Keratinocyte (primary cell): ENCODE data around the gene NDOR1. TPM values are rescaled to one million over a fixed set of nuclear protein-coding genes. Genes with fewer than 3 reads are reported as not detected.

Experiments
- DNase-seq: peaks from one replicate; pipeline ENCODE4 v3.0.0-alpha.2; 2011; ENCODE audit warnings: low read depth, missing footprints, low spot score
- FAIRE-seq: peaks from 2 replicates; lab custom pipeline; 2011; peaks lifted over from hg19 to GRCh38; lab: Jason Lieb, UNC
- H2AFZ ChIP-seq: 2 replicates; pipeline ENCODE4 v1.6.0; 2012; ENCODE audit warnings: low read length, control low read depth, inconsistent platforms; ENCODE audit not compliant: control insufficient read depth
- H3K27ac ChIP-seq: 2 replicates; pipeline ENCODE4 v1.5.1; 2011; ENCODE audit warnings: low read length; ENCODE audit not compliant: control insufficient read depth, insufficient read depth
- H3K27me3 ChIP-seq: 3 replicates; pipeline ENCODE4 v1.6.0; 2011; ENCODE audit warnings: low read length; ENCODE audit not compliant: control insufficient read depth, insufficient read depth; ENCODE audit errors: extremely low read depth
- H3K36me3 ChIP-seq, 2 experiments: 2 replicates in 1 of 2; 3 replicates in 1 of 2; pipeline ENCODE4 v1.5.1; 2011; ENCODE audit warnings: low read length in 2 of 2, mild to moderate bottlenecking in 1 of 2; ENCODE audit not compliant: control insufficient read depth in 2 of 2, insufficient read depth in 2 of 2; ENCODE audit errors: extremely low read depth in 1 of 2
- H3K4me1 ChIP-seq: 3 replicates; pipeline ENCODE4 v1.5.1; 2011; ENCODE audit warnings: low read length; ENCODE audit not compliant: control insufficient read depth, insufficient read depth; ENCODE audit errors: extremely low read depth
- H3K4me2 ChIP-seq: 3 replicates; pipeline ENCODE4 v1.6.0; 2011; ENCODE audit warnings: low read depth, low read length; ENCODE audit not compliant: control insufficient read depth, insufficient read depth; ENCODE audit errors: extremely low read depth
- H3K4me3 ChIP-seq, 3 experiments: fragments of 200-600 bp in 1 of 3; sonication (generic) in 1 of 3; 2 replicates in 2 of 3; 3 replicates in 1 of 3; pipeline ENCODE4 v1.5.1; 2011 to 2016; ENCODE audit warnings: low read length in 3 of 3, mild to moderate bottlenecking in 3 of 3, control low read depth in 2 of 3, inconsistent platforms in 1 of 3, low read depth in 1 of 3, mixed read lengths in 1 of 3, mixed run types in 1 of 3, moderate library complexity in 1 of 3; ENCODE audit not compliant: control insufficient read depth in 2 of 3, insufficient read depth in 2 of 3; ENCODE audit errors: extremely low read depth in 1 of 3
- H3K79me2 ChIP-seq: 2 replicates; pipeline ENCODE4 v1.6.0; 2012; ENCODE audit warnings: low read length; ENCODE audit not compliant: control insufficient read depth, insufficient read depth
- H3K9ac ChIP-seq: 3 replicates; pipeline ENCODE4 v1.6.0; 2011; ENCODE audit warnings: low read length; ENCODE audit not compliant: control insufficient read depth, insufficient read depth; ENCODE audit errors: extremely low read depth
- H3K9me1 ChIP-seq: 3 replicates; pipeline ENCODE4 v1.6.0; 2011; ENCODE audit warnings: low read length; ENCODE audit not compliant: control insufficient read depth, insufficient read depth; ENCODE audit errors: extremely low read depth
- H3K9me3 ChIP-seq: 2 replicates; pipeline ENCODE4 v1.5.1; 2012; ENCODE audit warnings: low read depth, low read length; ENCODE audit not compliant: control insufficient read depth
- H4K20me1 ChIP-seq: 3 replicates; pipeline ENCODE4 v1.6.0; 2011; ENCODE audit warnings: low read length; ENCODE audit not compliant: control insufficient read depth, insufficient read depth; ENCODE audit errors: extremely low read depth
- EZH2 ChIP-seq: IDR thresholded peaks from one replicate; pipeline ENCODE4 v1.6.1; 2012; ENCODE audit warnings: inconsistent platforms, mild to moderate bottlenecking, low read length, moderate library complexity
- dilution Hi-C: fragments of 300-500 bp; cut with MboI; formaldehyde crosslinking; loops from one replicate; pipeline ENCODE4 v1.7.0; 2020; ENCODE audit warnings: low sequenced_read_pairs; ENCODE audit not compliant: extremely low pct_ligation_motif_present
- polyA plus RNA-seq, 5 experiments: library from polyadenylated mRNA; depleted of rRNA in 3 of 5; stranded (reverse) in 3 of 5; stranded (forward) in 1 of 5; unstranded in 1 of 5; fragments of >200 nt; gene quantifications; 1 replicate in 1 of 5; 2 replicates in 3 of 5; 3 replicates in 1 of 5; pipeline versions ENCODE4 v1.2.1 to v1.2.3, GENCODE V29; 2011 to 2012; ENCODE audit warnings: missing spikeins in 2 of 5, low read depth in 1 of 5, low replicate concordance in 1 of 5
- TF ChIP-seq, protein P1 (sequence below), 3 experiments: IDR thresholded peaks in 1 of 3; conservative IDR thresholded peaks in 1 of 3; optimal IDR thresholded peaks in 1 of 3; 2 replicates in 2 of 3; 3 replicates in 1 of 3; pipeline versions ENCODE3 to v1.5.1; 2011; ENCODE audit warnings: low read length in 3 of 3, mild to moderate bottlenecking in 3 of 3, moderate library complexity in 2 of 3, control low read depth in 1 of 3, inconsistent platforms in 1 of 3; ENCODE audit not compliant: insufficient read depth in 2 of 3; ENCODE audit errors: extremely low read depth in 1 of 3

Gene NDOR1
- polyA plus RNA-seq, 1 donor (not counting 4 experiments of a cell fraction or from before 2014, with no cell fraction given) = 3.9 TPM

GRCh38 chr9:137168573-137168903 lies 37.0 kb upstream of the NDOR1 start:
- Histone ChIP-seq H3K4me2 (peak overlapping the region; percentile 41), H2AFZ (no peak overlapping the region), H3K36me3 (no peaks in the 10 kb centered on the region), H3K4me1 (no peaks in the 10 kb centered on the region), H4K20me1 (peaks cover 4% of the 10 kb centered on the region), H3K27ac (no peak overlapping the region), H3K27me3 (peaks cover 94% of the 10 kb centered on the region), H3K4me3 (peak overlapping the region in 1 of 3 experiments; percentile 5), H3K79me2 (no peaks in the 10 kb centered on the region), H3K9me3 (no peaks in the 10 kb centered on the region), H3K9me1 (no peaks in the 10 kb centered on the region), H3K9ac (no peak overlapping the region)
- DNase-seq (no peak), FAIRE-seq (no peak)
- dilution Hi-C loops = no loop called here
- peak; percentile 59 for TF ChIP-seq EZH2
- TF ChIP-seq, protein P1, sequence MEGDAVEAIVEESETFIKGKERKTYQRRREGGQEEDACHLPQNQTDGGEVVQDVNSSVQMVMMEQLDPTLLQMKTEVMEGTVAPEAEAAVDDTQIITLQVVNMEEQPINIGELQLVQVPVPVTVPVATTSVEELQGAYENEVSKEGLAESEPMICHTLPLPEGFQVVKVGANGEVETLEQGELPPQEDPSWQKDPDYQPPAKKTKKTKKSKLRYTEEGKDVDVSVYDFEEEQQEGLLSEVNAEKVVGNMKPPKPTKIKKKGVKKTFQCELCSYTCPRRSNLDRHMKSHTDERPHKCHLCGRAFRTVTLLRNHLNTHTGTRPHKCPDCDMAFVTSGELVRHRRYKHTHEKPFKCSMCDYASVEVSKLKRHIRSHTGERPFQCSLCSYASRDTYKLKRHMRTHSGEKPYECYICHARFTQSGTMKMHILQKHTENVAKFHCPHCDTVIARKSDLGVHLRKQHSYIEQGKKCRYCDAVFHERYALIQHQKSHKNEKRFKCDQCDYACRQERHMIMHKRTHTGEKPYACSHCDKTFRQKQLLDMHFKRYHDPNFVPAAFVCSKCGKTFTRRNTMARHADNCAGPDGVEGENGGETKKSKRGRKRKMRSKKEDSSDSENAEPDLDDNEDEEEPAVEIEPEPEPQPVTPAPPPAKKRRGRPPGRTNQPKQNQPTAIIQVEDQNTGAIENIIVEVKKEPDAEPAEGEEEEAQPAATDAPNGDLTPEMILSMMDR (optimal IDR thresholded peaks at IDR 0.05 in 1 of 3, IDR thresholded peaks at IDR 0.05 in 1 of 3, conservative IDR thresholded peaks at IDR 0.05 in 1 of 3; ENCODE audit: extremely low read depth in 1 of 3, insufficient read depth in 2 of 3, low read length in 3 of 3) = no peak

GRCh38 chr9:137168904-137169856 lies 36.3 kb upstream of the NDOR1 start:
- no peak overlapping the region for H3K27ac ChIP-seq
- no peak overlapping the region for H2AFZ ChIP-seq
- DNase-seq = no peak
- H3K9ac ChIP-seq = no peak overlapping the region
- peaks cover 6% of the 10 kb centered on the region for H4K20me1 ChIP-seq
- H3K4me1 ChIP-seq = no peaks in the 10 kb centered on the region
- peak overlapping the region; percentile 41 for H3K4me2 ChIP-seq
- peak overlapping the region in 1 of 3 experiments; percentile 5 for H3K4me3 ChIP-seq
- no peaks in the 10 kb centered on the region for H3K9me1 ChIP-seq
- no peak for FAIRE-seq
- H3K36me3 ChIP-seq = no peaks in the 10 kb centered on the region
- H3K27me3 ChIP-seq = peaks cover 96% of the 10 kb centered on the region
- TF ChIP-seq, protein P1 (optimal IDR thresholded peaks at IDR 0.05 in 1 of 3, IDR thresholded peaks at IDR 0.05 in 1 of 3, conservative IDR thresholded peaks at IDR 0.05 in 1 of 3; ENCODE audit: extremely low read depth in 1 of 3, insufficient read depth in 2 of 3, low read length in 3 of 3) = no peak
- TF ChIP-seq EZH2 = peak; percentile 97
- H3K9me3 ChIP-seq = no peaks in the 10 kb centered on the region
- dilution Hi-C loops = no loop called here
- H3K79me2 ChIP-seq = no peaks in the 10 kb centered on the region
